Measurements from ENCODE around the gene PTGR3.

PTGR3 gene

GRCh38 chr18:75213611-75214331 lies 4.8 kb upstream of the PTGR3 start:
- peak; percentile 39 for DNase-seq

GRCh38 chr18:75212751-75213090 lies 3.8 kb upstream of the PTGR3 start:
- DNase-seq = no peak

GRCh38 chr18:75211953-75212750 lies 3.2 kb upstream of the PTGR3 start:
- peak; percentile 30 for DNase-seq

- no peak for DNase-seq
Observed at GRCh38 chr18:75211626-75211952, 2.6 kb upstream of the PTGR3 start.

- DNase-seq = no peak
Observed at GRCh38 chr18:75211002-75211621, 2.2 kb upstream of the PTGR3 start.

GRCh38 chr18:75210274-75211001 lies 1.5 kb upstream of the PTGR3 start, which contains the start of gene TSHZ1:
TSHZ1 (plus strand) TSS chr18:75210797; CDS start chr18:75211877, 1,080 bp downstream.
- DNase-seq = peak; percentile 89

- DNase-seq = no peak
Observed at GRCh38 chr18:75209951-75210258, 966 bp upstream of the PTGR3 start.

GRCh38 chr18:75208836-75209128 lies 157 bp downstream of the PTGR3 start:
- DNase-seq = no peak

GRCh38 chr18:75208155-75208835 lies 644 bp downstream of the PTGR3 start:
- peak; percentile 57 for DNase-seq

GRCh38 chr18:75207310-75208154 lies 1.4 kb downstream of the PTGR3 start:
- peak; percentile 62 for DNase-seq

GRCh38 chr18:75206452-75207309 lies 2.3 kb downstream of the PTGR3 start:
- DNase-seq = no peak

GRCh38 chr18:75205514-75206132 lies 3.3 kb downstream of the PTGR3 start:
- DNase-seq = peak; percentile 73

- DNase-seq = peak; percentile 21
Observed at GRCh38 chr18:75204732-75205513, 4.0 kb downstream of the PTGR3 start.

GRCh38 chr18:75204269-75204731 lies 4.6 kb downstream of the PTGR3 start:
- DNase-seq = peak; percentile 50

GRCh38 chr18:75203416-75204268 lies 5.3 kb downstream of the PTGR3 start:
- peak; percentile 29 for DNase-seq

- no peak for DNase-seq
Observed at GRCh38 chr18:75202696-75203365, 6.1 kb downstream of the PTGR3 start.

GRCh38 chr18:75201282-75202270 lies 7.4 kb downstream of the PTGR3 start:
- no peak for DNase-seq

Measured in NCI-H526 treated with DMSO at 0.1 percent for 48 hours (cell line).